GM13976 (cell line): ENCODE results near the gene OS9.
"Not testable (repeated sequence)": the region's sequence is repeated elsewhere in the genome, so short reads cannot be mapped to it uniquely, and the experiment has no call there.

Experiments used
- DNase-seq: peaks from one replicate; pipeline ENCODE4 v3.0.0; 2012; ENCODE audit warnings: low spot score
- CTCF ChIP-seq: IDR thresholded peaks from 2 replicates; pipeline ENCODE4 v1.5.1; 2012; ENCODE audit warnings: borderline replicate concordance, mild to moderate bottlenecking; ENCODE audit not compliant: insufficient read depth; ENCODE audit errors: extremely low read depth, missing control alignments, control extremely low read depth
- in situ Hi-C: fragments of 300-500 bp; cut with MboI; formaldehyde crosslinking; loops from one replicate; pipeline ENCODE4 v1.12.0; 2022; ENCODE audit warnings: low sequenced_read_pairs, mixed read lengths, inconsistent platforms; ENCODE audit not compliant: unreplicated experiment

OS9 gene

GRCh38 chr12:57661376-57661775, 32.6 kb upstream of the OS9 start:
- no peak for TF ChIP-seq CTCF
- DNase-seq = no peak
- in situ Hi-C loops = no loop called here

- in situ Hi-C loops, DNase-seq: not testable (repeated sequence)
These were observed 28.7 kb upstream of the OS9 start for GRCh38 chr12:57665066-57665820.

- DNase-seq = no peak
- in situ Hi-C loops = no loop called here
These were observed 27.0 kb upstream of the OS9 start for GRCh38 chr12:57666897-57667296.

GRCh38 chr12:57669691-57670090, 24.2 kb upstream of the OS9 start:
- DNase-seq, in situ Hi-C loops: not testable (repeated sequence)

More at GRCh38 chr12:57666897-57667296, 27.0 kb upstream of the OS9 start:
- TF ChIP-seq CTCF = no peak

- in situ Hi-C loops = not testable (repeated sequence)
These were observed 22.1 kb upstream of the OS9 start for GRCh38 chr12:57671811-57672210.

GRCh38 chr12:57672801-57673200, 21.1 kb upstream of the OS9 start:
- no peak for DNase-seq
- in situ Hi-C loops = no loop called here
- no peak for TF ChIP-seq CTCF

More at GRCh38 chr12:57671811-57672210, 22.1 kb upstream of the OS9 start:
- not testable (repeated sequence) for DNase-seq

- in situ Hi-C loops = no loop called here
- no peak for TF ChIP-seq CTCF
- DNase-seq = no peak
These were observed 19.2 kb upstream of the OS9 start for GRCh38 chr12:57674691-57675090.

- in situ Hi-C loops, DNase-seq: not testable (repeated sequence)
These were observed 16.0 kb upstream of the OS9 start for GRCh38 chr12:57677947-57678346.

- no peak for DNase-seq
- in situ Hi-C loops = no loop called here
- TF ChIP-seq CTCF = no peak
These were observed 14.2 kb upstream of the OS9 start for GRCh38 chr12:57679697-57680096.
